MM.1S (cell line): ENCODE results near the gene WEE1.

Experiments used
- CTCF ChIP-seq: fragments of 300-600 bp; sonication (generic); IDR thresholded peaks from 2 replicates; pipeline ENCODE4 v1.5.1; 2016; ENCODE audit warnings: antibody characterized with exemption, low read length, mixed read lengths
- EZH2 ChIP-seq: fragments of 300-600 bp; sonication (generic); optimal IDR thresholded peaks from 2 replicates; pipeline ENCODE3; 2017; ENCODE audit warnings: low read depth, mild to moderate bottlenecking, antibody characterized with exemption, low read length, mixed read lengths

GRCh38 chr11:9529334-9529650 is 44.2 kb upstream of the WEE1 start:
- TF ChIP-seq CTCF (no peak), EZH2 (no peak)
